Upper lobe of left lung (tissue), 4 donors: ENCODE results near the gene DSCAM.
"Not testable (repeated sequence)": the region's sequence is repeated elsewhere in the genome, so short reads cannot be mapped to it uniquely, and the experiment has no call there.

Source experiments
- CTCF ChIP-seq, 6 experiments: fragments of 450-650 bp in 4 of 6; fragments of 200-600 bp in 2 of 6; sonication (generic) in 2 of 6; IDR thresholded peaks; one replicate each; pipeline ENCODE4 v1.5.1; 2016 to 2019; ENCODE audit warnings: antibody characterized with exemption in 6 of 6
- POLR2AphosphoS5 ChIP-seq, 2 donors: sonication (generic); formaldehyde crosslinking; IDR thresholded peaks; one replicate each; pipeline ENCODE4 v1.5.1; 2017; ENCODE audit warnings: antibody characterized with exemption in 2 of 2

- TF ChIP-seq POLR2AphosphoS5, CTCF (IDR thresholded peaks at IDR 0.05): not testable (repeated sequence)
Observed at GRCh38 chr21:40182491-40182890, 664.5 kb downstream of the DSCAM start.
